ENCODE measurements around the gene NR2F1-AS1. TPM values are rescaled to one million over a fixed set of nuclear protein-coding genes. Genes with fewer than 3 reads are reported as not detected.
A peak's percentile ranks its signal among the peaks of the same experiment; 100 is the strongest.
"Not testable (repeated sequence)": the region's sequence is repeated elsewhere in the genome, so short reads cannot be mapped to it uniquely, and the experiment has no call there.

The NR2F1-AS1 gene
- total RNA-seq, 1 experiment from 2014 or later, result 34.4 TPM

DNA sequence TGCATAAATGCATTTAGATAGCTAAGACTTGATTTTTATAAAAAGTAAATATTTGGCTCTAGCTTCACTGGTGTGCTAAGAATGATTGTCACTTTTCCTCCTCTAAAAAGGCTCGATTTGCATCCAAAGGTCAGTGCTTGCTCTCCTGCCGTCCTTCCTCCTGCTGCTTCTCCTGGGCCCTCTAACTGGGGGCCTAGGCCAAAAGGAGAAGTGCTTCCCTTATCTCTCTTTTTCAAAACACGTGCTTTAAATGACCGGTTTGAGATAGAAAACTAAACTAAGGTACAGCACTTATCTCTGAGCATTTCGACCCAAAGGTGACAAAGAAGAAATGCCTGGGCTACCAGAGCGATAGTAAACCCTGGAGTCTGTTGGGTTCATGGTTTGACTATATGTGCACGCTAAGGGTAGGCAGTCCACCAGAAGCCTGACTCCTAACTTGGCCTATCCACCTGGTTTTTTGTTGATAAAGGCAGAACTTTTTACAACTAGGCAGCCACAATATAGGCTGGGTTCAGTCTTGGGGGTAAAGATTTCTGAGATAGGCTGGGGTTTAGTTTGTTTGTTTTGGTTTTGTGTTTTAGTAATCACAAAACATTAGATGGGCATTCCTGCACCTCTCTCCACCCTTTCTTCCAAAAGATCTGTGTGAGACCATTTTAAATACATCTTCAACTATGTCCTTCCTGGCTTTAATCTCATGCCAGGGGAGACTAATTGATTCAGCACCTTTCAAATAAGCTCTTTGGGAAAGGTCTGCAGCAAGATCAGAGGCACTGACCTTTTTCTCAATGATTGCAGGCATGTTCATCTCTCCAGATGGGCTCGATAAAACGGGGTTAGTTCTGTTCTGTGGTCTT lies 3.8 kb downstream of the NR2F1-AS1 start:
- no peak for DNase-seq (ENCODE audit: low read depth)

GRCh38 chr5:93575461-93576414 lies 5.3 kb downstream of the NR2F1-AS1 start:
- DNase-seq (ENCODE audit: low read depth), result no peak

DNA sequence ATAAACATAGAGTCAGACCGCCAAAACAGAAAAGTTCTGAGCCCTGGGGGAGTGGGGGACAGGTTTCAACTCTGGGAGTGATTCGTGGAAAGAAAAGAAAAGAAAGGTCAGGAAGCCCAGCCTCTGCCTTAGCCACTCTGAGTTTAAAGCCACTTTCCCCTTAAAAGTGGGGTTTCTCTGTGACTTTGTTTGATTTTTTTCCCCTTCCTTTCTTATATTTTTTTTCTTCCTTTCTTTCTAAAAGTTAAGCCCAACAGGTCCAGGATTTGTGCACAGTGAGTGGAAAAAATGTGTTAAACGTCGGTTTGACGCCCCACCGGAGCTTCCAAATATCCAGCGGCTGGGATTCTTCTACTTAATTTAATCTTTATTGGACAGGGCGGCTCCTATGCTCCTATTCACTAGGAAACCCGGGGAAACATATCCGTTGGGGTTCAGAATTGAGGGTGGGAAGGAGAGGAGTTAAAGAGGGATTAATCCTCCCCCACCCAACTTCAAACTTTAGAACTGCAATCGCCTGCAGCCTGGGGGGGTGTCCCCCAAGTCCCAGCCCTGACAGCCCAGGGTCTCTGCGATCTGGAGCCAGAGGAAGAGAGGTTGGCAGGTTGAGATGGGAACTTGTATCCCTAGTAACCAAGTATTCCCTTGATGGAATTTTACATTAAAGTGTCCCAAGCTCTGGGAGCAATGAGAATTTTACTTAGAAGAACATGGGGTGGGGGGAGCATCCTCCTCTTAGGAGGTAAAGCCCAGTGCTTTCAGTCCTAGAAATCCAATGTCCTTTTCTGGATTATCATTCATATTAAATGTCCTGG lies 6.3 kb downstream of the NR2F1-AS1 start:
- no peak for DNase-seq (ENCODE audit: low read depth)

DNA sequence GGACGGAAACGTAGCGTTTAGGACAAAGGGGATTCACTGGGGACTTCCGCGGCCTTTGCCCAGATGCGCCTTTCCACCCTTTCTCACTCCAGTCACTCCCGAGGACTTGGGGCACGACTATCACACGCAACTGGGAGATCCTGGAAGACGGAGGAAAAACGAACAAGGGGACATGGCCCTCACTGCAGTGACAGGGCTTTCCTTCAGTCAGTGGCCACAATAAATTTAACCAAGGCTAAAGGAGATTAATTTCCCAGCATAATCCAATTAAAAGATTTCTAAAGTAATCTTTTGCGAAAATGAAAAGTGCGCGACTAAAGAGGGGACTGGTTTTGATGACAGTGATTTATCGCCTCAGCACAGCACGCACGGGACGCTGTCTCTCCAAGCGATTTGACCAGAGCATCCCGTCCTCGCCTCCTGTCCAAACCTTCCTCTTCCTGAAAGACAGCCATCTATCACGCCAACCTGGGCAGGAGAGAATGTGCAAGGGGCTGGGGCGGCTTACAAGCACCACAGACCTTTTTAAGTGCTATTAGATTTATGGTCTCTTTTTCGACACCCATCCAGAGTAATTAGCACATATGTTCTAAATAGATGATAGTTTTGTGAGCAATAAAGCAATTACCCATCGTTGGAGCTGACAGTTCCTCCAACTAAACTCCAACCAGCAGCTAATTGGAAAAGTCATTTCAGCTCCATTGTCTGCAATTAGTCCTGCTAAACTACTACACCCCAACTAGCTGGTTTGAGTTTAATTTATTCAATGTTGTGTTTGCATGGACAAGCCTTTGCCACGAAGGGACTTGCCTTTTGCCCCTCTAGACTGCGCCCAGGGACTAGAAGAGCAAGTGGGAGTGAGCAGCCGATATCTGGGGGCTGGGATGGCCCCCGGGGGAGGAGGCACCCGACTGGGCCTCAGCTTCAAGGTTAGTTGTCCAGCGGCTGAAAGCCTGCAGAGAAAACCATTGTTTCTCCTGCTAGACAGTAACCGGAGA lies 7.4 kb downstream of the NR2F1-AS1 start:
- DNase-seq (ENCODE audit: low read depth), result no peak

- no peak for DNase-seq (ENCODE audit: low read depth)
Measured at GRCh38 chr5:93572608-93573353, 8.2 kb downstream of the NR2F1-AS1 start.

GRCh38 chr5:93572101-93572607 lies 8.9 kb downstream of the NR2F1-AS1 start:
- no peak for DNase-seq (ENCODE audit: low read depth)

GRCh38 chr5:93571114-93571949 lies 9.7 kb downstream of the NR2F1-AS1 start:
- DNase-seq (ENCODE audit: low read depth), result no peak

DNA sequence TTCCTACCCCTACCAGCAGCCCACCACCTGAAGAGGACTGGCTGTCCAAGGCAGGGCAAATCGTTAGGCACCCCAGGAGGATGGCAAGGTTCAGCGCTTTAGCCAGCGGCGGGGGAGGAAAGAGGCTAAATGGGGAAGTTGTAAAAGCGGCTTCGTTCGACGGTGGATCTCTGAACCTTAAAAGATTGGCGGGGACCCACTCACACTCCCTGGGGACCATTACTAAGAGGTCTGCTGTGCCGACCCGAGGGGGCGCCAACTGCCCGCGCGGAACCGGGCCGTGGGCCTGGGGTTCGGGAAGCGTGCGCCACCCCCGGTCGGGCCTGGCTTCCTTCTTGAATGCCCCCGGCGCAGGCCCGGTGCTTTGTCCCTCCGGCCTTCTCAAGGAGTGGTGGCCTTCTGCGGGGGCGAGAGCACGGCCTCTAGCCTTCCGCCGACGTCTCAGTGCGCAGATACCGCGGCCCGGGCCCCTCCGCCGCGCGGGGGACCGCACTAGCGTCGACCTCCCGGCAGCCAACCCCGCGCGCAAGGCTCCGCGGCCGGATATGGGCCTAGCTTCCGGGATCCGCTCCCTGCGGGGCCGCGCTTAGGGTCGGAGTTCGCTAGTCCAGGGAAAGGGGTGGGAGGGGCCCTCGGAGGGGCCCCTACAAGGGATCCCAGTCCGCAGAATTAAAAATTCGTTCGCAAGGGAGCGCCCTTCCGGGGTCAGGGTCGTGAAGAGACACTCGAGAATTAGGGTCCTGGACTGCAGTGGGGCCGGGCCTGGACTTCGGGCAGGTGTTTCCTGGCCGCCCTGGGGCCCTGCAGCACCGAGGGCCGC lies 10.5 kb downstream of the NR2F1-AS1 start:
- DNase-seq (ENCODE audit: low read depth), result no peak

GRCh38 chr5:93569300-93570160 lies 11.5 kb downstream of the NR2F1-AS1 start:
- DNase-seq (ENCODE audit: low read depth), result no peak

GRCh38 chr5:93567424-93567823 lies 13.6 kb downstream of the NR2F1-AS1 start:
- no peak for DNase-seq (ENCODE audit: low read depth)

DNA sequence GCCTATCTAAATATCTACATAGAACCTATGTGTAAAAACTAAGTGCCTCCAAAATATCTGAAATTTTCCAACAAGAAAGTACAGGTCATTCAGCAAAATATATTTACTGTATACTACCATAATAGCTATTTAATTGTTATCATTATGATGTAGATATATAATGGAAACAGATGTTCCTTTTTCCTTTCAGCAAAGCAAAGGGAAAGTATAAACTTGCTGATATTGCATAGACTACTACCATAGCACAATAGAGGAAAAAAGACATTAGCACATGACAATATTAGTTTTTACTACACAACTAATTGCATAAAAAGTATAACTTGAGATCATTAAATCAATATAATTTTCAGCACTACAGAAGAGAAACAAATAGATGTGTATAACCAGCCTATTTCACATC lies 14.9 kb downstream of the NR2F1-AS1 start:
- DNase-seq (ENCODE audit: low read depth), result no peak

GRCh38 chr5:93557021-93557604 lies 23.9 kb downstream of the NR2F1-AS1 start:
- DNase-seq (ENCODE audit: low read depth), result no peak

- not testable (repeated sequence) for DNase-seq (ENCODE audit: low read depth)
Measured at GRCh38 chr5:93549594-93549993, 31.4 kb downstream of the NR2F1-AS1 start.

DNA sequence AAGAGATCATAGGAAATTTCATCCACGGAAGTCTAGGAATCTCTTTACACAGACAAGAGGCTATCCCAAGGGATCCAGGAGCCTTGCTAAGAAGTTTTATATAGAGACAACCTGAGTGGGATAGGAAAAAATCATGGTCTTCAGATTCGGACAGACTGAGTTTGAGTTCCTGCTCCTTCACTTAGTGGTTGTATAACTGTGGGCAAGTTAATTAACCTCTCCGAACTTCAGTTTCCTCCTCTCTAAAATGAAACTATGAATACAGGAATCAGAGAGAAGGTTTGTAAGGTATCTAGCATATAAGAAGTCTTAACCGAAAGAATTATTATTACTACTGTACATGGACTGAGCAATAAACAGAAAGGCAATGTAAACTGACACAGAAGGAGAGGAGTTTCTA lies 35.1 kb downstream of the NR2F1-AS1 start:
- no peak for DNase-seq (ENCODE audit: low read depth)

DNA sequence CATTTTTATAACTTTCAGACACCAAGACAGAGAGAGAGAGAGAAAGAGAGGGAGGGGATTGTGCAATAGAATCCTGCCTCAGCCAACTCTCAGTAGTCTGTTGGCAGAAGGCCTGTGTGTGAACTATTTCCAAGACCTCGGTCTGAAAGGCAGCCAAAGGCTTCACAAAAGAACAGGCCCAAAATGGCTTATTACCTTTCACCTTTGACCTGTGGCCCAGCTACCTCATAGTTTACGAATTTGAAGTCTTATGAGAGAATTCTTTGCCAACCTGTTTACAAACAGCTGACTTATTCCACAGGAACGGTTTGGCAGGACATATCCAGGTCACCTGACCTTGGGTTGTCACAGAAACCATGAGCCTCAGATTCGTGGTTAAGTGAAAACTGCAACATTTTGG lies 48.6 kb downstream of the NR2F1-AS1 start:
- DNase-seq (ENCODE audit: low read depth), result peak; percentile 86

DNA sequence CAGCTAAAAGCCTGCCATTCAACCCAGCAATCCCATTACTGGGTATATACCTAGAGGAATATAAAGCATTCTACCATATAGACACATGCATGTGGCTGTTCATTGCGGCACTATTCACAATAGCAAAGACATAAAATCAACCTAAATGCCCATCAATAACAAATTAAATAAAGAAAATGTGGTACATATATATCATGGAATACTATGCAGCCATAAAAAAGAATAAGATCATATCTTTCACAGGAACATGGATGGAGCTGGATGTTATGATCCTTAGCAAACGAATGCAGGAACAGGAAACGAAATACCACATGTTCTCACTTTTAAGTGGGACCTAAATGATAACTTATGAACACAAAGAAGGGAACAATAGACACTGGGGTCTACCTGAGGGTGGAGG lies 59.2 kb downstream of the NR2F1-AS1 start:
- not testable (repeated sequence) for DNase-seq (ENCODE audit: low read depth)

All from M059J (cell line).